GDM1 (cell line): Measurements from ENCODE around the gene RABL6.
"Not testable (repeated sequence)": the region's sequence is repeated elsewhere in the genome, so short reads cannot be mapped to it uniquely, and the experiment has no call there.

ENCODE experiments used
- DNase-seq: peaks from one replicate; lab custom pipeline; 2025; lab: John Stamatoyannopoulos, UW

Gene RABL6

GRCh38 chr9:136775191-136775590, 32.6 kb upstream of the RABL6 start:
- no peak for DNase-seq

GRCh38 chr9:136776947-136777346, 30.8 kb upstream of the RABL6 start:
- DNase-seq = no peak

- DNase-seq = no peak
Measured at GRCh38 chr9:136777359-136777758, 30.4 kb upstream of the RABL6 start.

- DNase-seq = no peak
Measured at GRCh38 chr9:136779808-136780207, 27.9 kb upstream of the RABL6 start.

GRCh38 chr9:136782452-136782851, 25.3 kb upstream of the RABL6 start:
- DNase-seq = no peak

- DNase-seq = no peak
Measured at GRCh38 chr9:136784249-136784996, 23.3 kb upstream of the RABL6 start.

- no peak for DNase-seq
Measured at GRCh38 chr9:136784997-136785361, 22.8 kb upstream of the RABL6 start.

- not testable (repeated sequence) for DNase-seq
Measured at GRCh38 chr9:136785565-136786355, 22.0 kb upstream of the RABL6 start.

- DNase-seq = no peak
Measured at GRCh38 chr9:136786451-136786850, 21.3 kb upstream of the RABL6 start.

GRCh38 chr9:136786983-136787382, 20.8 kb upstream of the RABL6 start:
- not testable (repeated sequence) for DNase-seq

- DNase-seq = peak; percentile 59
Measured at GRCh38 chr9:136787690-136788400, 19.9 kb upstream of the RABL6 start.

GRCh38 chr9:136788644-136789522, 18.9 kb upstream of the RABL6 start:
- DNase-seq = not testable (repeated sequence)

GRCh38 chr9:136789523-136789937, 18.2 kb upstream of the RABL6 start:
- DNase-seq = no peak

- peak; percentile 99 for DNase-seq
Measured at GRCh38 chr9:136790640-136791515, 16.9 kb upstream of the RABL6 start, which contains the start of gene TMEM141. TMEM141 (plus strand) TSS chr9:136791344; CDS start chr9:136791371, 27 bp downstream.

GRCh38 chr9:136791516-136792276, 16.1 kb upstream of the RABL6 start:
- DNase-seq = no peak

- DNase-seq = no peak
Measured at GRCh38 chr9:136792321-136793085, 15.2 kb upstream of the RABL6 start.

- no peak for DNase-seq
Measured at GRCh38 chr9:136793086-136793946, 14.4 kb upstream of the RABL6 start.
